ENCODE data around the gene RIPOR3. TPM values are rescaled to one million over a fixed set of nuclear protein-coding genes. Genes with fewer than 3 reads are reported as not detected.

Gene RIPOR3
- total RNA-seq, 1 experiment from 2014 or later, result 0.46 TPM

- H4K8ac ChIP-seq (replicated peaks; ENCODE audit: insufficient read length, low read depth, low read length), result no peak overlapping the region
- H3K14ac ChIP-seq (ENCODE audit: insufficient read depth, low read length), result no peak overlapping the region
- no peak overlapping the region for H2BK15ac ChIP-seq (ENCODE audit: low read depth, low read length)
- H3K23ac ChIP-seq (ENCODE audit: insufficient read length, low read depth, low read length), result no peak overlapping the region
- peak overlapping the region; percentile 93 to 96; a peak in 4 of 5 replicates for H3K4me3 Mint-ChIP-seq
- H3K27ac Mint-ChIP-seq, result peak overlapping the region in 1 of 3 experiments; percentile 45; a peak in 1 of 7 replicates
- H4K20me1 ChIP-seq (ENCODE audit: control insufficient read depth, insufficient read depth, insufficient read length), result no peaks in the 10 kb centered on the region
- H2BK5ac ChIP-seq (ENCODE audit: insufficient read length, low read length), result no peak overlapping the region
- no peak overlapping the region for H2BK120ac ChIP-seq (ENCODE audit: low read depth, low read length, poor library complexity, severe bottlenecking)
- no peak overlapping the region for H3K4ac ChIP-seq (ENCODE audit: low read depth, low read length)
- H3T11ph ChIP-seq (ENCODE audit: low read length), result no peak overlapping the region
- peaks cover 48 to 53% of the 10 kb centered on the region in 2 experiments for H3K4me1 Mint-ChIP-seq
- no peak overlapping the region for H4K91ac ChIP-seq (ENCODE audit: insufficient read length, low read depth, low read length)
- DNase-seq, result no peak
- H2BK12ac ChIP-seq (ENCODE audit: insufficient read length, low read depth, low read length), result no peak overlapping the region
- H2BK20ac ChIP-seq (ENCODE audit: low read depth, low read length, poor library complexity, severe bottlenecking), result no peak overlapping the region
- H2AK5ac ChIP-seq (ENCODE audit: insufficient read length, low read length), result no peak overlapping the region
- no peak overlapping the region for H3K27ac ChIP-seq (ENCODE audit: insufficient read length, low read depth, low read length)
- H3K9ac ChIP-seq (ENCODE audit: extremely low read depth, insufficient read length, low read length), result no peak overlapping the region
- H3K27me3 Mint-ChIP-seq (ENCODE audit: low read depth), result no peaks in the 10 kb centered on the region; the same call in 1 of the 2 replicates
- no peak overlapping the region for H4K5ac ChIP-seq (ENCODE audit: insufficient read length, low read depth, low read length)
- peaks cover 4% of the 10 kb centered on the region for H3K23me2 ChIP-seq (ENCODE audit: insufficient read length, low read depth, low read length, poor library complexity, severe bottlenecking)
- peaks cover 5% of the 10 kb centered on the region for H3K4me1 ChIP-seq (ENCODE audit: insufficient read depth, low read length)
- WGBS (ENCODE audit: extremely low coverage, insufficient read length, low lambda C conversion rate), result no CpG with 5 or more reads among the region's 1 CpG
- peak overlapping the region; percentile 24 for H3K4me2 ChIP-seq (ENCODE audit: insufficient read depth, insufficient read length, low read length)
- TF ChIP-seq CTCF (conservative IDR thresholded peaks at IDR 0.05), result no peak
- no peaks in the 10 kb centered on the region for H3K9me3 ChIP-seq (ENCODE audit: control insufficient read depth, low read depth, low read length)
- H3K79me2 ChIP-seq (ENCODE audit: insufficient read depth, low read length), result peaks cover 14% of the 10 kb centered on the region; the same call in 1 of the 2 replicates
- H3K27me3 ChIP-seq (ENCODE audit: insufficient read depth, low read length), result no peaks in the 10 kb centered on the region
- no peaks in the 10 kb centered on the region; a peak in 1 of 5 replicates for H3K9me3 Mint-ChIP-seq
- no peak overlapping the region for H3K18ac ChIP-seq (ENCODE audit: insufficient read length, low read depth, low read length)
- H3K56ac ChIP-seq (ENCODE audit: insufficient read length, low read depth, low read length), result no peak overlapping the region
- peaks cover 2 to 27% (median 21%) of the 10 kb centered on the region in 3 experiments; a peak in 6 of 7 replicates for H3K36me3 Mint-ChIP-seq (ENCODE audit: insufficient read depth in 1 of 3, low read depth in 3 of 3)
- H3K79me1 ChIP-seq (ENCODE audit: insufficient read depth, low read depth, low read length, poor library complexity, severe bottlenecking), result no peaks in the 10 kb centered on the region
- no peak overlapping the region for H2AFZ ChIP-seq (ENCODE audit: low read length)
These were observed 42.5 kb upstream of the RIPOR3 start for GRCh38 chr20:50733644-50734349.
